K562 (cell line): Measurements from ENCODE around the gene EBI3. TPM values are rescaled to one million over a fixed set of nuclear protein-coding genes. Genes with fewer than 3 reads are reported as not detected.

ENCODE experiments used
- ATF1 ChIP-seq, 2 experiments: fragments of 450-650 bp in 1 of 2; IDR thresholded peaks; 2 replicates each; pipeline ENCODE4 v1.6.1; 2016; ENCODE audit warnings: missing compliant biosample characterization in 1 of 2, missing genetic modification characterization in 1 of 2
- CTCF ChIP-seq, 3 experiments: IDR thresholded peaks in 2 of 3; conservative IDR thresholded peaks in 1 of 3; 2 replicates each; pipeline ENCODE4 v1.5.1; 2011 to 2012; ENCODE audit warnings: low read length in 3 of 3, mild to moderate bottlenecking in 3 of 3, control low read depth in 2 of 3, improper control_type of control experiment in 1 of 3, inconsistent platforms in 1 of 3, low read depth in 1 of 3, mixed read lengths in 1 of 3, moderate library complexity in 1 of 3; ENCODE audit not compliant: insufficient read depth in 2 of 3
- DDX20 ChIP-seq: fragments of 450-650 bp; IDR thresholded peaks from 2 replicates; pipeline ENCODE4 v1.6.1; 2016; ENCODE audit warnings: missing genetic modification characterization, low read depth, mild to moderate bottlenecking, missing compliant biosample characterization, moderate library complexity
- DPF2 ChIP-seq: fragments of 450-650 bp; IDR thresholded peaks from 2 replicates; pipeline ENCODE4 v1.6.1; 2016
- ELK1 ChIP-seq: sonication (generic); formaldehyde crosslinking; IDR thresholded peaks from 2 replicates; pipeline ENCODE4 v1.8.1; 2022; ENCODE audit warnings: missing genetic modification reagents
- EWSR1 ChIP-seq: fragments of 450-650 bp; IDR thresholded peaks from 2 replicates; pipeline ENCODE4 v1.6.1; 2018; ENCODE audit warnings: borderline replicate concordance, mild to moderate bottlenecking, low read depth, moderate library complexity; ENCODE audit not compliant: partially characterized antibody
- GATA2 ChIP-seq: sonication (generic); formaldehyde crosslinking; IDR thresholded peaks from 2 replicates; pipeline ENCODE4 v1.4.0; 2020; ENCODE audit warnings: mild to moderate bottlenecking, missing genetic modification reagents
- HNRNPUL1 ChIP-seq: fragments of 200-400 bp; formaldehyde crosslinking; IDR thresholded peaks from 2 replicates; pipeline ENCODE4 v1.6.1; 2017; ENCODE audit warnings: low read length
- JUND ChIP-seq, 2 experiments: IDR thresholded peaks; 2 replicates in 1 of 2; 3 replicates in 1 of 2; pipeline ENCODE4 v1.6.1; 2011; ENCODE audit warnings: borderline replicate concordance in 2 of 2, low read depth in 2 of 2, low read length in 2 of 2, improper control_type of control experiment in 1 of 2, missing biosample characterization in 1 of 2, missing genetic modification characterization in 1 of 2, missing genetic modification reagents in 1 of 2
- KDM1A ChIP-seq, 2 experiments: fragments of 450-650 bp; IDR thresholded peaks; 2 replicates each; pipeline ENCODE4 v1.6.1; 2016; ENCODE audit warnings: mild to moderate bottlenecking in 2 of 2
- NFATC3 ChIP-seq: fragments of 450-650 bp; IDR thresholded peaks from 2 replicates; pipeline ENCODE4 v1.6.1; 2017; ENCODE audit warnings: mild to moderate bottlenecking
- NR2C1 ChIP-seq, 2 experiments: fragments of 450-650 bp; IDR thresholded peaks; 2 replicates each; pipeline ENCODE4 v1.6.1; 2017; ENCODE audit warnings: mild to moderate bottlenecking in 2 of 2, antibody characterized with exemption in 1 of 2, inconsistent platforms in 1 of 2, missing compliant biosample characterization in 1 of 2, missing genetic modification characterization in 1 of 2
- PCBP2 ChIP-seq: fragments of 200-400 bp; formaldehyde crosslinking; IDR thresholded peaks from 2 replicates; pipeline ENCODE4 v1.6.1; 2018; ENCODE audit warnings: low read length, low read depth, mild to moderate bottlenecking, moderate library complexity; ENCODE audit not compliant: poor library complexity, severe bottlenecking
- PTTG1 ChIP-seq: fragments of 450-650 bp; IDR thresholded peaks from 2 replicates; pipeline ENCODE4 v1.6.1; 2016; ENCODE audit warnings: low read depth, mild to moderate bottlenecking, missing genetic modification characterization, missing compliant biosample characterization
- RBM39 ChIP-seq: fragments of 200-400 bp; formaldehyde crosslinking; optimal IDR thresholded peaks from 2 replicates; pipeline ENCODE3; 2018; ENCODE audit warnings: low read depth, low read length
- SP1 ChIP-seq: sonication (generic); formaldehyde crosslinking; IDR thresholded peaks from 2 replicates; pipeline ENCODE4 v1.8.1; 2022; ENCODE audit warnings: mild to moderate bottlenecking, missing genetic modification reagents
- TBP ChIP-seq: optimal IDR thresholded peaks from 2 replicates; pipeline ENCODE3; 2011; ENCODE audit warnings: low read depth, low read length, improper control_type of control experiment
- TFAM ChIP-seq: fragments of 250-450 bp; sonication (Bioruptor Pico); conservative IDR thresholded peaks from 2 replicates; pipeline ENCODE4 v1.5.0; 2021; ENCODE audit warnings: mild to moderate bottlenecking, moderate library complexity
- TRIM25 ChIP-seq: fragments of 450-650 bp; IDR thresholded peaks from 2 replicates; pipeline ENCODE4 v1.7.0; 2016; ENCODE audit warnings: borderline replicate concordance
- ZNF408 ChIP-seq: fragments of 250-450 bp; sonication (Bioruptor Pico); IDR thresholded peaks from 2 replicates; pipeline ENCODE4 v1.4.0; 2020; ENCODE audit warnings: low read depth, mild to moderate bottlenecking, moderate library complexity
- ZNF551 ChIP-seq: fragments of 250-450 bp; sonication (Bioruptor Pico); IDR thresholded peaks from 2 replicates; pipeline ENCODE4 v1.5.0; 2021; ENCODE audit warnings: mild to moderate bottlenecking, moderate library complexity
- ZSCAN29 ChIP-seq: fragments of 450-650 bp; IDR thresholded peaks from 2 replicates; pipeline ENCODE4 v1.6.1; 2017
- polyA plus RNA-seq, 8 experiments: library from polyadenylated mRNA; depleted of rRNA in 4 of 8; stranded (reverse) in 5 of 8; unstranded in 3 of 8; fragments of >200 nt; fragmentation: Nextera tagmentation in 2 of 8; fragmentation: Illumina TruSeq in 1 of 8; extraction: Ambion mirVana in 2 of 8; extraction: Trizol in 1 of 8; gene quantifications; 2 replicates each; pipeline versions ENCODE4 v1.2.1 to v1.2.3, GENCODE V29; 2011 to 2014; ENCODE audit warnings: inconsistent platforms in 1 of 8, missing spikeins in 1 of 8
- total RNA-seq, 7 experiments: library from RNA; depleted of rRNA in 6 of 7; stranded (reverse); fragments of >200 nt in 6 of 7; fragmentation: Illumina TruSeq in 2 of 7; extraction: Trizol in 2 of 7; gene quantifications; 2 replicates each; pipeline versions ENCODE4 v1.2.1 to v1.2.3, GENCODE V29; 2011 to 2021; ENCODE audit warnings: low replicate concordance in 1 of 7

EBI3 gene
- total and polyA plus RNA-seq, 9 of the 15 experiments (the other 6 are each of a cell fraction or from before 2014, with no cell fraction given): 0.08 to 0.35 (median 0.22) TPM; not detected in 6

GRCh38 chr19:4267101-4267900 is 38.0 kb downstream of the EBI3 start (continued):
- TF ChIP-seq GATA2 (CRISPR knock-in tag) (no peak), ZNF551 (no peak), HNRNPUL1 (no peak), PTTG1 (no peak), TFAM (no peak), KDM1A (IDR thresholded peaks at IDR 0.05) (0 out of 4 replicates have a peak, but pooled peaks have one; percentile 9 to 64), ELK1 (no peak), NR2C1 (IDR thresholded peaks at IDR 0.05) (peak; percentile 32; the same call in 1 of the 2 replicates), NR2C1 (tag; IDR thresholded peaks at IDR 0.05) (no peak), JUND (IDR thresholded peaks at IDR 0.05; ENCODE audit: borderline replicate concordance, low read depth, low read length) (0 out of 2 replicates have a peak, but pooled peaks have one; percentile 37), JUND (tag; IDR thresholded peaks at IDR 0.05; ENCODE audit: borderline replicate concordance, low read depth, low read length) (no peak), DDX20 (tag) (no peak), ZSCAN29 (no peak), DPF2 (no peak), TBP (no peak), TRIM25 (0 out of 2 replicates have a peak, but pooled peaks have one; percentile 19), CTCF (IDR thresholded peaks at IDR 0.05 in 2 of 3, conservative IDR thresholded peaks at IDR 0.05 in 1 of 3; ENCODE audit: insufficient read depth in 2 of 3, low read depth in 1 of 3, low read length in 3 of 3) (peak; percentile 88 to 93 (median 91)), ATF1 (CRISPR knock-in tag; IDR thresholded peaks at IDR 0.05) (no peak), ATF1 (tag; IDR thresholded peaks at IDR 0.05) (no peak), PCBP2 (no peak), ZNF408 (CRISPR knock-in tag) (no peak), EWSR1 (no peak), SP1 (no peak), NFATC3 (no peak), RBM39 (no peak)
